ENCODE data around the gene ANOS1.
"Not testable (repeated sequence)": the region's sequence is repeated elsewhere in the genome, so short reads cannot be mapped to it uniquely, and the experiment has no call there.

Gene ANOS1

GRCh38 chrX:8500203-8500602 lies 231.7 kb downstream of the ANOS1 start:
- Histone ChIP-seq H3K4me1 (ENCODE audit: insufficient read depth, low read length, severe bottlenecking) (no peaks in the 10 kb centered on the region), H2AFZ (ENCODE audit: low read length) (no peak overlapping the region), H3F3A (ENCODE audit: insufficient read depth, low read length) (no peaks in the 10 kb centered on the region), H3K79me2 (ENCODE audit: insufficient read depth, low read length) (no peaks in the 10 kb centered on the region), H3K4me3 (ENCODE audit: low read depth, low read length, poor library complexity, severe bottlenecking) (no peak overlapping the region), H3K9ac (ENCODE audit: low read length) (no peak overlapping the region), H3K4me2 (ENCODE audit: low read length) (no peak overlapping the region), H3K9me2 (ENCODE audit: low read depth, low read length) (no peaks in the 10 kb centered on the region), H3K36me3 (ENCODE audit: insufficient read depth, low read length) (no peaks in the 10 kb centered on the region), H3K9me3 (ENCODE audit: low read length) (no peaks in the 10 kb centered on the region), H3K27me3 (ENCODE audit: insufficient read depth, low read length) (no peaks in the 10 kb centered on the region), H3K27ac (ENCODE audit: low read depth, low read length, poor library complexity, severe bottlenecking) (no peak overlapping the region), H4K20me1 (ENCODE audit: insufficient read depth, low read length) (no peaks in the 10 kb centered on the region)
- TF ChIP-seq EZH2 (IDR thresholded peaks at IDR 0.05; ENCODE audit: borderline replicate concordance, low read length) (no peak), CTCF (IDR thresholded peaks at IDR 0.05; ENCODE audit: low read length) (no peak)

GRCh38 chrX:8495036-8495435 lies 236.9 kb downstream of the ANOS1 start:
- H3K36me3 ChIP-seq (ENCODE audit: insufficient read depth, low read length); H3K4me1 ChIP-seq (ENCODE audit: insufficient read depth, low read length, severe bottlenecking); H3K9me2 ChIP-seq (ENCODE audit: low read depth, low read length); H3K4me2 ChIP-seq (ENCODE audit: low read length); H3K27me3 ChIP-seq (ENCODE audit: insufficient read depth, low read length); H3K9ac ChIP-seq (ENCODE audit: low read length); H3K27ac ChIP-seq (ENCODE audit: low read depth, low read length, poor library complexity, severe bottlenecking); H4K20me1 ChIP-seq (ENCODE audit: insufficient read depth, low read length); H3F3A ChIP-seq (ENCODE audit: insufficient read depth, low read length); H3K4me3 ChIP-seq (ENCODE audit: low read depth, low read length, poor library complexity, severe bottlenecking); H2AFZ ChIP-seq (ENCODE audit: low read length); H3K9me3 ChIP-seq (ENCODE audit: low read length); H3K79me2 ChIP-seq (ENCODE audit: insufficient read depth, low read length): not testable (repeated sequence)

- Histone ChIP-seq H4K20me1 (ENCODE audit: insufficient read depth, low read length) (no peaks in the 10 kb centered on the region), H3K4me2 (ENCODE audit: low read length) (no peak overlapping the region), H3K4me3 (ENCODE audit: low read depth, low read length, poor library complexity, severe bottlenecking) (no peak overlapping the region), H3F3A (ENCODE audit: insufficient read depth, low read length) (no peaks in the 10 kb centered on the region), H2AFZ (ENCODE audit: low read length) (no peak overlapping the region), H3K4me1 (ENCODE audit: insufficient read depth, low read length, severe bottlenecking) (no peaks in the 10 kb centered on the region), H3K79me2 (ENCODE audit: insufficient read depth, low read length) (no peaks in the 10 kb centered on the region), H3K9me3 (ENCODE audit: low read length) (no peaks in the 10 kb centered on the region), H3K36me3 (ENCODE audit: insufficient read depth, low read length) (no peaks in the 10 kb centered on the region), H3K27me3 (ENCODE audit: insufficient read depth, low read length) (no peaks in the 10 kb centered on the region), H3K9me2 (ENCODE audit: low read depth, low read length) (no peaks in the 10 kb centered on the region), H3K27ac (ENCODE audit: low read depth, low read length, poor library complexity, severe bottlenecking) (no peak overlapping the region), H3K9ac (ENCODE audit: low read length) (no peak overlapping the region)
- TF ChIP-seq CTCF (IDR thresholded peaks at IDR 0.05; ENCODE audit: low read length) = no peak
- TF ChIP-seq EZH2 (IDR thresholded peaks at IDR 0.05; ENCODE audit: borderline replicate concordance, low read length) = no peak
These were observed 247.5 kb downstream of the ANOS1 start for GRCh38 chrX:8484360-8484949.

Data from OCI-LY1 (cell line).